HEK293 (cell line): ENCODE data around the gene SMIM41.

Source experiments
- PBX3 ChIP-seq: sonication (generic); formaldehyde crosslinking; IDR thresholded peaks from 2 replicates; pipeline ENCODE4 v1.8.1; 2022; ENCODE audit warnings: mild to moderate bottlenecking, moderate library complexity, missing genetic modification reagents
- RBAK ChIP-seq: fragments of 450-650 bp; formaldehyde crosslinking; IDR thresholded peaks from 2 replicates; pipeline ENCODE4 v1.5.1; 2016; ENCODE audit warnings: missing biosample characterization, missing genetic modification characterization
- ZBTB10 ChIP-seq: fragments of 450-650 bp; formaldehyde crosslinking; IDR thresholded peaks from 2 replicates; pipeline ENCODE4 v1.5.1; 2016; ENCODE audit warnings: missing biosample characterization, missing genetic modification characterization
- ZBTB11 ChIP-seq: fragments of 450-650 bp; formaldehyde crosslinking; conservative IDR thresholded peaks from 2 replicates; pipeline ENCODE4 v1.5.1; 2016; ENCODE audit warnings: low read depth, missing biosample characterization, missing genetic modification characterization
- ZBTB7A ChIP-seq: fragments of 450-650 bp; formaldehyde crosslinking; IDR thresholded peaks from 2 replicates; pipeline ENCODE4 v1.5.1; 2016; ENCODE audit warnings: low read depth, missing biosample characterization, missing genetic modification characterization
- ZNF514 ChIP-seq: fragments of 450-650 bp; formaldehyde crosslinking; IDR thresholded peaks from 2 replicates; pipeline ENCODE4 v1.5.1; 2016; ENCODE audit warnings: missing biosample characterization, missing genetic modification characterization
- ZNF837 ChIP-seq: fragments of 450-650 bp; formaldehyde crosslinking; IDR thresholded peaks from 2 replicates; pipeline ENCODE4 v1.5.1; 2016; ENCODE audit warnings: missing biosample characterization, missing genetic modification characterization
- TF ChIP-seq, protein P1 (sequence below): fragments of 450-650 bp; formaldehyde crosslinking; IDR thresholded peaks from 2 replicates; pipeline ENCODE4 v1.5.1; 2016; ENCODE audit warnings: missing biosample characterization, missing genetic modification characterization
- TF ChIP-seq, protein P2 (sequence below): fragments of 450-650 bp; formaldehyde crosslinking; IDR thresholded peaks from 2 replicates; pipeline ENCODE4 v1.5.1; 2016; ENCODE audit warnings: missing biosample characterization, missing genetic modification characterization
- TF ChIP-seq, protein P3 (sequence below): fragments of 450-650 bp; formaldehyde crosslinking; IDR thresholded peaks from 2 replicates; pipeline ENCODE4 v1.5.1; 2016; ENCODE audit warnings: missing biosample characterization, missing genetic modification characterization
- TF ChIP-seq, protein P4 (sequence below): fragments of 450-650 bp; formaldehyde crosslinking; IDR thresholded peaks from 2 replicates; pipeline ENCODE4 v1.5.1; 2016; ENCODE audit warnings: missing biosample characterization, missing genetic modification characterization, low read depth
- TF ChIP-seq, protein P5 (sequence below): fragments of 450-650 bp; formaldehyde crosslinking; IDR thresholded peaks from 2 replicates; pipeline ENCODE4 v1.5.1; 2016; ENCODE audit warnings: missing biosample characterization, missing genetic modification characterization

DNA sequence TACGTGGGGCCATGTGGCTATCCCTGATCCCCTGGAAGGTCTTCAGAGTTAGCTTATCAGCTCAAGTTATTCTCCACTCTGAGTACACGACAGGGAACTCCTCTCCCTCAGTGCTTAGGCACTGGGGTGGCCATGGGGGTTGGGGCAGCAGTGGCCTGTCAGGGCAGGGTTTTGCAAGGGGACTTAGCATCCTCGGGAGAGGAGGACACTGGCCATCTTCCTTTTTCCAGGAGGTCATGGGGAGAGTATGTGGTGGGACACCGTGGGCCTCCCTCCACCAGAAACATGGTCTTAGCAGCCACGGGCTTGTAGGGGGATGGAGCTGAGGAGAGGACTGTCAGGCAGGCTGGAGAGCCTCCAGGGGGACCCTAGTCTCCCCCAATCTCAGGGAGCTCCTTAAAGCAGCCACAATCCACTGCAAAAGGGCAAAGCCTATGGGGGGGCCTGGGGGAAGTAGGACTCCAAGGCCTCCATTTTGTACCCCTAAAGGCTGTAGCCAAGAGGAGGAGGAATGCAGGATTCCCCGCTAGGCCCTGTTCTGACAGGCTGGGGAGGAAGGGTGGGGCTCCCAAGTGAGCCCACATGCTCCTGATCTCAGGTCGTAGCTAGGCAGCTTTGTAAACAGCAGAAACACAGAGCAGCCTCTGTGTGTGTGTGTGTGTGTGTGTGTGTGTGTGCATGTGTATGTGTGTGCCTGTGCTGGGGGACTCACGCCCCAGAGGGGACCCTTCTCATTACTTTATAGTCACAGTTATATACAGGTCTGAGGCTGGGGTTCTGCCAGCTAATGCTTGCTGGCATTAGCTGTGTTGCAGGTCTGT lies 75.8 kb downstream of the SMIM41 start:
- TF ChIP-seq ZBTB7A (tag by site-specific recombination) (no peak), ZBTB11 (tag by site-specific recombination) (no peak), RBAK (tag by site-specific recombination) (no peak), ZNF514 (tag by site-specific recombination) (no peak), ZBTB10 (tag by site-specific recombination) (no peak), ZNF837 (no peak), PBX3 (CRISPR knock-in tag) (no peak)
- TF ChIP-seq, protein P1, sequence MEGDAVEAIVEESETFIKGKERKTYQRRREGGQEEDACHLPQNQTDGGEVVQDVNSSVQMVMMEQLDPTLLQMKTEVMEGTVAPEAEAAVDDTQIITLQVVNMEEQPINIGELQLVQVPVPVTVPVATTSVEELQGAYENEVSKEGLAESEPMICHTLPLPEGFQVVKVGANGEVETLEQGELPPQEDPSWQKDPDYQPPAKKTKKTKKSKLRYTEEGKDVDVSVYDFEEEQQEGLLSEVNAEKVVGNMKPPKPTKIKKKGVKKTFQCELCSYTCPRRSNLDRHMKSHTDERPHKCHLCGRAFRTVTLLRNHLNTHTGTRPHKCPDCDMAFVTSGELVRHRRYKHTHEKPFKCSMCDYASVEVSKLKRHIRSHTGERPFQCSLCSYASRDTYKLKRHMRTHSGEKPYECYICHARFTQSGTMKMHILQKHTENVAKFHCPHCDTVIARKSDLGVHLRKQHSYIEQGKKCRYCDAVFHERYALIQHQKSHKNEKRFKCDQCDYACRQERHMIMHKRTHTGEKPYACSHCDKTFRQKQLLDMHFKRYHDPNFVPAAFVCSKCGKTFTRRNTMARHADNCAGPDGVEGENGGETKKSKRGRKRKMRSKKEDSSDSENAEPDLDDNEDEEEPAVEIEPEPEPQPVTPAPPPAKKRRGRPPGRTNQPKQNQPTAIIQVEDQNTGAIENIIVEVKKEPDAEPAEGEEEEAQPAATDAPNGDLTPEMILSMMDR (tag by site-specific recombination) = no peak
- TF ChIP-seq, protein P2, sequence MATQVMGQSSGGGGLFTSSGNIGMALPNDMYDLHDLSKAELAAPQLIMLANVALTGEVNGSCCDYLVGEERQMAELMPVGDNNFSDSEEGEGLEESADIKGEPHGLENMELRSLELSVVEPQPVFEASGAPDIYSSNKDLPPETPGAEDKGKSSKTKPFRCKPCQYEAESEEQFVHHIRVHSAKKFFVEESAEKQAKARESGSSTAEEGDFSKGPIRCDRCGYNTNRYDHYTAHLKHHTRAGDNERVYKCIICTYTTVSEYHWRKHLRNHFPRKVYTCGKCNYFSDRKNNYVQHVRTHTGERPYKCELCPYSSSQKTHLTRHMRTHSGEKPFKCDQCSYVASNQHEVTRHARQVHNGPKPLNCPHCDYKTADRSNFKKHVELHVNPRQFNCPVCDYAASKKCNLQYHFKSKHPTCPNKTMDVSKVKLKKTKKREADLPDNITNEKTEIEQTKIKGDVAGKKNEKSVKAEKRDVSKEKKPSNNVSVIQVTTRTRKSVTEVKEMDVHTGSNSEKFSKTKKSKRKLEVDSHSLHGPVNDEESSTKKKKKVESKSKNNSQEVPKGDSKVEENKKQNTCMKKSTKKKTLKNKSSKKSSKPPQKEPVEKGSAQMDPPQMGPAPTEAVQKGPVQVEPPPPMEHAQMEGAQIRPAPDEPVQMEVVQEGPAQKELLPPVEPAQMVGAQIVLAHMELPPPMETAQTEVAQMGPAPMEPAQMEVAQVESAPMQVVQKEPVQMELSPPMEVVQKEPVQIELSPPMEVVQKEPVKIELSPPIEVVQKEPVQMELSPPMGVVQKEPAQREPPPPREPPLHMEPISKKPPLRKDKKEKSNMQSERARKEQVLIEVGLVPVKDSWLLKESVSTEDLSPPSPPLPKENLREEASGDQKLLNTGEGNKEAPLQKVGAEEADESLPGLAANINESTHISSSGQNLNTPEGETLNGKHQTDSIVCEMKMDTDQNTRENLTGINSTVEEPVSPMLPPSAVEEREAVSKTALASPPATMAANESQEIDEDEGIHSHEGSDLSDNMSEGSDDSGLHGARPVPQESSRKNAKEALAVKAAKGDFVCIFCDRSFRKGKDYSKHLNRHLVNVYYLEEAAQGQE (tag by site-specific recombination) = no peak
- TF ChIP-seq, protein P3, sequence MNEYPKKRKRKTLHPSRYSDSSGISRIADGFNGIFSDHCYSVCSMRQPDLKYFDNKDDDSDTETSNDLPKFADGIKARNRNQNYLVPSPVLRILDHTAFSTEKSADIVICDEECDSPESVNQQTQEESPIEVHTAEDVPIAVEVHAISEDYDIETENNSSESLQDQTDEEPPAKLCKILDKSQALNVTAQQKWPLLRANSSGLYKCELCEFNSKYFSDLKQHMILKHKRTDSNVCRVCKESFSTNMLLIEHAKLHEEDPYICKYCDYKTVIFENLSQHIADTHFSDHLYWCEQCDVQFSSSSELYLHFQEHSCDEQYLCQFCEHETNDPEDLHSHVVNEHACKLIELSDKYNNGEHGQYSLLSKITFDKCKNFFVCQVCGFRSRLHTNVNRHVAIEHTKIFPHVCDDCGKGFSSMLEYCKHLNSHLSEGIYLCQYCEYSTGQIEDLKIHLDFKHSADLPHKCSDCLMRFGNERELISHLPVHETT (tag by site-specific recombination) = no peak
- TF ChIP-seq, protein P4, sequence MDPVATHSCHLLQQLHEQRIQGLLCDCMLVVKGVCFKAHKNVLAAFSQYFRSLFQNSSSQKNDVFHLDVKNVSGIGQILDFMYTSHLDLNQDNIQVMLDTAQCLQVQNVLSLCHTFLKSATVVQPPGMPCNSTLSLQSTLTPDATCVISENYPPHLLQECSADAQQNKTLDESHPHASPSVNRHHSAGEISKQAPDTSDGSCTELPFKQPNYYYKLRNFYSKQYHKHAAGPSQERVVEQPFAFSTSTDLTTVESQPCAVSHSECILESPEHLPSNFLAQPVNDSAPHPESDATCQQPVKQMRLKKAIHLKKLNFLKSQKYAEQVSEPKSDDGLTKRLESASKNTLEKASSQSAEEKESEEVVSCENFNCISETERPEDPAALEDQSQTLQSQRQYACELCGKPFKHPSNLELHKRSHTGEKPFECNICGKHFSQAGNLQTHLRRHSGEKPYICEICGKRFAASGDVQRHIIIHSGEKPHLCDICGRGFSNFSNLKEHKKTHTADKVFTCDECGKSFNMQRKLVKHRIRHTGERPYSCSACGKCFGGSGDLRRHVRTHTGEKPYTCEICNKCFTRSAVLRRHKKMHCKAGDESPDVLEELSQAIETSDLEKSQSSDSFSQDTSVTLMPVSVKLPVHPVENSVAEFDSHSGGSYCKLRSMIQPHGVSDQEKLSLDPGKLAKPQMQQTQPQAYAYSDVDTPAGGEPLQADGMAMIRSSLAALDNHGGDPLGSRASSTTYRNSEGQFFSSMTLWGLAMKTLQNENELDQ (tag by site-specific recombination) = no peak
- TF ChIP-seq, protein P5, sequence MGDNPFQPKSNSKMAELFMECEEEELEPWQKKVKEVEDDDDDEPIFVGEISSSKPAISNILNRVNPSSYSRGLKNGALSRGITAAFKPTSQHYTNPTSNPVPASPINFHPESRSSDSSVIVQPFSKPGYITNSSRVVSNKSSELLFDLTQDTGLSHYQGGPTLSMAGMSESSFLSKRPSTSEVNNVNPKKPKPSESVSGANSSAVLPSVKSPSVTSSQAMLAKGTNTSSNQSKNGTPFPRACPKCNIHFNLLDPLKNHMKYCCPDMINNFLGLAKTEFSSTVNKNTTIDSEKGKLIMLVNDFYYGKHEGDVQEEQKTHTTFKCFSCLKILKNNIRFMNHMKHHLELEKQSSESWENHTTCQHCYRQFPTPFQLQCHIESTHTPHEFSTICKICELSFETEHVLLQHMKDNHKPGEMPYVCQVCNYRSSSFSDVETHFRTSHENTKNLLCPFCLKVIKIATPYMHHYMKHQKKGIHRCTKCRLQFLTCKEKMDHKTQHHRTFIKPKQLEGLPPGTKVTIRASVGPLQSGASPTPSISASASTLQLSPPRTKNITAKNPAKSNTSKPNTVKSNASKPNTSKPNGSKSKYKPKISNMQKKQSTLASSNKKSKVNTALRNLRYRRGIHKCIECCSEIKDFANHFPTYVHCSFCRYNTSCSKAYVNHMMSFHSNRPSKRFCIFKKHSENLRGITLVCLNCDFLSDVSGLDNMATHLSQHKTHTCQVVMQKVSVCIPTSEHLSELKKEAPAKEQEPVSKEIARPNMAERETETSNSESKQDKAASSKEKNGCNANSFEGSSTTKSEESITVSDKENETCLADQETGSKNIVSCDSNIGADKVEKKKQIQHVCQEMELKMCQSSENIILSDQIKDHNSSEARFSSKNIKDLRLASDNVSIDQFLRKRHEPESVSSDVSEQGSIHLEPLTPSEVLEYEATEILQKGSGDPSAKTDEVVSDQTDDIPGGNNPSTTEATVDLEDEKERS (tag by site-specific recombination) = no peak
